Renal pelvis (tissue), 4 donors: Measurements from ENCODE around the gene LAPTM5. TPM values are rescaled to one million over a fixed set of nuclear protein-coding genes. Genes with fewer than 3 reads are reported as not detected.

Source experiments
- DNase-seq: peaks from one replicate; pipeline ENCODE4 v3.0.0-alpha.2; 2013
- polyA plus RNA-seq, 3 donors: library from polyadenylated mRNA; unstranded; fragments of 120-200 nt; gene quantifications; one replicate each; pipeline ENCODE4 v1.2.1, GENCODE V29; 2013; ENCODE audit not compliant: insufficient read length in 3 of 3

LAPTM5 gene
- polyA plus RNA-seq, 3 donors, result 10.6 to 18.3 (median 12.9) TPM

GRCh38 chr1:30745834-30746208, 11.8 kb downstream of the LAPTM5 start:
- DNase-seq, result no peak

- no peak for DNase-seq
Measured at GRCh38 chr1:30745156-30745833, 12.3 kb downstream of the LAPTM5 start.

GRCh38 chr1:30744060-30744756, 13.4 kb downstream of the LAPTM5 start:
- DNase-seq, result no peak

GRCh38 chr1:30743584-30744059, 14.0 kb downstream of the LAPTM5 start:
- DNase-seq, result no peak

GRCh38 chr1:30742963-30743559, 14.5 kb downstream of the LAPTM5 start:
- no peak for DNase-seq

- no peak for DNase-seq
Measured at GRCh38 chr1:30742300-30742962, 15.1 kb downstream of the LAPTM5 start.

GRCh38 chr1:30741239-30741894, 16.2 kb downstream of the LAPTM5 start:
- DNase-seq, result no peak

- no peak for DNase-seq
Measured at GRCh38 chr1:30740251-30741238, 17.0 kb downstream of the LAPTM5 start.

- DNase-seq, result no peak
Measured at GRCh38 chr1:30739601-30740000, 18.0 kb downstream of the LAPTM5 start.

GRCh38 chr1:30738715-30739559, 18.6 kb downstream of the LAPTM5 start:
- no peak for DNase-seq

- DNase-seq, result no peak
Measured at GRCh38 chr1:30738040-30738714, 19.4 kb downstream of the LAPTM5 start.

- no peak for DNase-seq
Measured at GRCh38 chr1:30737357-30738039, 20.1 kb downstream of the LAPTM5 start.

GRCh38 chr1:30735668-30736498, 21.7 kb downstream of the LAPTM5 start:
- no peak for DNase-seq

- DNase-seq, result no peak
Measured at GRCh38 chr1:30735124-30735523, 22.4 kb downstream of the LAPTM5 start.

GRCh38 chr1:30734580-30734979, 23.0 kb downstream of the LAPTM5 start:
- DNase-seq, result no peak

- DNase-seq, result no peak
Measured at GRCh38 chr1:30734106-30734505, 23.5 kb downstream of the LAPTM5 start.

- no peak for DNase-seq
Measured at GRCh38 chr1:30733493-30733892, 24.1 kb downstream of the LAPTM5 start.
